Measurements from ENCODE around the gene CDH4. TPM values are rescaled to one million over a fixed set of nuclear protein-coding genes. Genes with fewer than 3 reads are reported as not detected.

CDH4 gene
- total and polyA plus RNA-seq, 2 of the 8 experiments (the other 6 are each of a cell fraction or from before 2014, with no cell fraction given) = 4.3 to 7.9 TPM

GRCh38 chr20:61972636-61973508 is 720.8 kb downstream of the CDH4 start (continued):
- TF ChIP-seq RNF2 (IDR thresholded peaks at IDR 0.05; ENCODE audit: borderline replicate concordance, low read depth, low read length, missing control alignments, poor library complexity, severe bottlenecking) = no peak

All from H1 (cell line).